Keratinocyte (primary cell): ENCODE results near the gene SH3PXD2A. TPM values are rescaled to one million over a fixed set of nuclear protein-coding genes. Genes with fewer than 3 reads are reported as not detected.
A peak's percentile ranks its signal among the peaks of the same experiment; 100 is the strongest.

Source experiments
- DNase-seq: peaks from one replicate; pipeline ENCODE4 v3.0.0-alpha.2; 2011; ENCODE audit warnings: low read depth, missing footprints, low spot score
- FAIRE-seq: peaks from 2 replicates; lab custom pipeline; 2011; peaks lifted over from hg19 to GRCh38; lab: Jason Lieb, UNC
- H2AFZ ChIP-seq: 2 replicates; pipeline ENCODE4 v1.6.0; 2012; ENCODE audit warnings: low read length, control low read depth, inconsistent platforms; ENCODE audit not compliant: control insufficient read depth
- H3K27ac ChIP-seq: 2 replicates; pipeline ENCODE4 v1.5.1; 2011; ENCODE audit warnings: low read length; ENCODE audit not compliant: control insufficient read depth, insufficient read depth
- H3K27me3 ChIP-seq: 3 replicates; pipeline ENCODE4 v1.6.0; 2011; ENCODE audit warnings: low read length; ENCODE audit not compliant: control insufficient read depth, insufficient read depth; ENCODE audit errors: extremely low read depth
- H3K36me3 ChIP-seq, 2 experiments: 2 replicates in 1 of 2; 3 replicates in 1 of 2; pipeline ENCODE4 v1.5.1; 2011; ENCODE audit warnings: low read length in 2 of 2, mild to moderate bottlenecking in 1 of 2; ENCODE audit not compliant: control insufficient read depth in 2 of 2, insufficient read depth in 2 of 2; ENCODE audit errors: extremely low read depth in 1 of 2
- H3K4me1 ChIP-seq: 3 replicates; pipeline ENCODE4 v1.5.1; 2011; ENCODE audit warnings: low read length; ENCODE audit not compliant: control insufficient read depth, insufficient read depth; ENCODE audit errors: extremely low read depth
- H3K4me2 ChIP-seq: 3 replicates; pipeline ENCODE4 v1.6.0; 2011; ENCODE audit warnings: low read depth, low read length; ENCODE audit not compliant: control insufficient read depth, insufficient read depth; ENCODE audit errors: extremely low read depth
- H3K4me3 ChIP-seq, 3 experiments: fragments of 200-600 bp in 1 of 3; sonication (generic) in 1 of 3; 2 replicates in 2 of 3; 3 replicates in 1 of 3; pipeline ENCODE4 v1.5.1; 2011 to 2016; ENCODE audit warnings: low read length in 3 of 3, mild to moderate bottlenecking in 3 of 3, control low read depth in 2 of 3, inconsistent platforms in 1 of 3, low read depth in 1 of 3, mixed read lengths in 1 of 3, mixed run types in 1 of 3, moderate library complexity in 1 of 3; ENCODE audit not compliant: control insufficient read depth in 2 of 3, insufficient read depth in 2 of 3; ENCODE audit errors: extremely low read depth in 1 of 3
- H3K79me2 ChIP-seq: 2 replicates; pipeline ENCODE4 v1.6.0; 2012; ENCODE audit warnings: low read length; ENCODE audit not compliant: control insufficient read depth, insufficient read depth
- H3K9ac ChIP-seq: 3 replicates; pipeline ENCODE4 v1.6.0; 2011; ENCODE audit warnings: low read length; ENCODE audit not compliant: control insufficient read depth, insufficient read depth; ENCODE audit errors: extremely low read depth
- H3K9me1 ChIP-seq: 3 replicates; pipeline ENCODE4 v1.6.0; 2011; ENCODE audit warnings: low read length; ENCODE audit not compliant: control insufficient read depth, insufficient read depth; ENCODE audit errors: extremely low read depth
- H3K9me3 ChIP-seq: 2 replicates; pipeline ENCODE4 v1.5.1; 2012; ENCODE audit warnings: low read depth, low read length; ENCODE audit not compliant: control insufficient read depth
- H4K20me1 ChIP-seq: 3 replicates; pipeline ENCODE4 v1.6.0; 2011; ENCODE audit warnings: low read length; ENCODE audit not compliant: control insufficient read depth, insufficient read depth; ENCODE audit errors: extremely low read depth
- EZH2 ChIP-seq: IDR thresholded peaks from one replicate; pipeline ENCODE4 v1.6.1; 2012; ENCODE audit warnings: inconsistent platforms, mild to moderate bottlenecking, low read length, moderate library complexity
- dilution Hi-C: fragments of 300-500 bp; cut with MboI; formaldehyde crosslinking; loops from one replicate; pipeline ENCODE4 v1.7.0; 2020; ENCODE audit warnings: low sequenced_read_pairs; ENCODE audit not compliant: extremely low pct_ligation_motif_present
- polyA plus RNA-seq, 5 experiments: library from polyadenylated mRNA; depleted of rRNA in 3 of 5; stranded (reverse) in 3 of 5; stranded (forward) in 1 of 5; unstranded in 1 of 5; fragments of >200 nt; gene quantifications; 1 replicate in 1 of 5; 2 replicates in 3 of 5; 3 replicates in 1 of 5; pipeline versions ENCODE4 v1.2.1 to v1.2.3, GENCODE V29; 2011 to 2012; ENCODE audit warnings: missing spikeins in 2 of 5, low read depth in 1 of 5, low replicate concordance in 1 of 5
- TF ChIP-seq, protein P1 (sequence below), 3 experiments: IDR thresholded peaks in 1 of 3; conservative IDR thresholded peaks in 1 of 3; optimal IDR thresholded peaks in 1 of 3; 2 replicates in 2 of 3; 3 replicates in 1 of 3; pipeline versions ENCODE3 to v1.5.1; 2011; ENCODE audit warnings: low read length in 3 of 3, mild to moderate bottlenecking in 3 of 3, moderate library complexity in 2 of 3, control low read depth in 1 of 3, inconsistent platforms in 1 of 3; ENCODE audit not compliant: insufficient read depth in 2 of 3; ENCODE audit errors: extremely low read depth in 1 of 3

The SH3PXD2A gene
- polyA plus RNA-seq, 1 donor (not counting 4 experiments of a cell fraction or from before 2014, with no cell fraction given) = 33.9 TPM

DNA sequence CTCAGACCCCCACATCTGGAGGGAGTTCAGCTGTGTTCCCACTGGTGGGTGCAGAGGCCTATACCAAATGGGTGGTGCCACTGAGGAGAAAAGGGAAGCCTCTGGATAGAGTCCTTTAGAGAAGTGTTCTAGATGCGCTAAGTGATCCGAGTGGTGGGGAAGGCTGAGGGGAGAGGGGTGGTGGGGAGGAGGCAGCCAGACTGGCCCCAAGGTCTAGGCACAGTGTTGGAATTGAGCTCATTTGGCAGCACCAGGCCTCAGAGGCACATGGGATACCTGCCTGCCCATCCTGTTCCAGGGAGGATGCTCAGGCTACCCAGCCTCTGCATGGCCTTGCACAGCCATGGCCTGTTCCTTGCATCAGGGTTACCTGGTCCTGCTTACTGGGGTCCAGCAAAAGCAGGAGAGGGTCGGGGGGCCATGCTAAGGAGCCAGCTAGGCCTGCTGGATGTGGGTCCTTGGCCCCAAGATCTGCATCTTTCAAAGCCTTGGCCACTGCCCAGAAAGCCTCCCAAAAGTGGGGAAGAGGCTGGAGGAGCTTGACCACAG is 262.3 kb downstream of the SH3PXD2A start:
- no peak for FAIRE-seq
- dilution Hi-C loops = no loop called here

GRCh38 chr10:103592186-103593021 is 263.0 kb downstream of the SH3PXD2A start:
- H3K9ac ChIP-seq = no peak overlapping the region
- no peaks in the 10 kb centered on the region for H3K79me2 ChIP-seq
- no peak for FAIRE-seq
- peaks cover 5 to 6% of the 10 kb centered on the region in 2 experiments for H3K36me3 ChIP-seq
- DNase-seq = no peak
- no peaks in the 10 kb centered on the region for H3K9me1 ChIP-seq
- no peak overlapping the region for H3K4me2 ChIP-seq
- no peaks in the 10 kb centered on the region for H3K4me1 ChIP-seq
- H3K4me3 ChIP-seq = no peak overlapping the region
- no peak for TF ChIP-seq EZH2
- TF ChIP-seq, protein P1, sequence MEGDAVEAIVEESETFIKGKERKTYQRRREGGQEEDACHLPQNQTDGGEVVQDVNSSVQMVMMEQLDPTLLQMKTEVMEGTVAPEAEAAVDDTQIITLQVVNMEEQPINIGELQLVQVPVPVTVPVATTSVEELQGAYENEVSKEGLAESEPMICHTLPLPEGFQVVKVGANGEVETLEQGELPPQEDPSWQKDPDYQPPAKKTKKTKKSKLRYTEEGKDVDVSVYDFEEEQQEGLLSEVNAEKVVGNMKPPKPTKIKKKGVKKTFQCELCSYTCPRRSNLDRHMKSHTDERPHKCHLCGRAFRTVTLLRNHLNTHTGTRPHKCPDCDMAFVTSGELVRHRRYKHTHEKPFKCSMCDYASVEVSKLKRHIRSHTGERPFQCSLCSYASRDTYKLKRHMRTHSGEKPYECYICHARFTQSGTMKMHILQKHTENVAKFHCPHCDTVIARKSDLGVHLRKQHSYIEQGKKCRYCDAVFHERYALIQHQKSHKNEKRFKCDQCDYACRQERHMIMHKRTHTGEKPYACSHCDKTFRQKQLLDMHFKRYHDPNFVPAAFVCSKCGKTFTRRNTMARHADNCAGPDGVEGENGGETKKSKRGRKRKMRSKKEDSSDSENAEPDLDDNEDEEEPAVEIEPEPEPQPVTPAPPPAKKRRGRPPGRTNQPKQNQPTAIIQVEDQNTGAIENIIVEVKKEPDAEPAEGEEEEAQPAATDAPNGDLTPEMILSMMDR (optimal IDR thresholded peaks at IDR 0.05 in 1 of 3, IDR thresholded peaks at IDR 0.05 in 1 of 3, conservative IDR thresholded peaks at IDR 0.05 in 1 of 3; ENCODE audit: extremely low read depth in 1 of 3, insufficient read depth in 2 of 3, low read length in 3 of 3) = peak; percentile 62 to 76 (median 70)
- no peak overlapping the region for H2AFZ ChIP-seq
- H3K27ac ChIP-seq = no peak overlapping the region
- dilution Hi-C loops = no loop called here
- H3K9me3 ChIP-seq = no peaks in the 10 kb centered on the region
- peaks cover 6% of the 10 kb centered on the region for H4K20me1 ChIP-seq
- no peaks in the 10 kb centered on the region for H3K27me3 ChIP-seq

More for the DNA sequence above, 262.3 kb downstream of the SH3PXD2A start:
- DNase-seq = no peak
- Histone ChIP-seq H3K27ac (no peak overlapping the region), H3K4me3 (no peak overlapping the region), H3K9me3 (no peaks in the 10 kb centered on the region), H3K4me2 (no peak overlapping the region), H4K20me1 (peaks cover 8% of the 10 kb centered on the region), H3K79me2 (no peaks in the 10 kb centered on the region), H3K9me1 (no peaks in the 10 kb centered on the region), H3K9ac (no peak overlapping the region), H2AFZ (no peak overlapping the region), H3K4me1 (no peaks in the 10 kb centered on the region), H3K36me3 (peaks cover 7 to 9% of the 10 kb centered on the region in 2 experiments), H3K27me3 (no peaks in the 10 kb centered on the region)
- TF ChIP-seq, protein P1 (optimal IDR thresholded peaks at IDR 0.05 in 1 of 3, IDR thresholded peaks at IDR 0.05 in 1 of 3, conservative IDR thresholded peaks at IDR 0.05 in 1 of 3; ENCODE audit: extremely low read depth in 1 of 3, insufficient read depth in 2 of 3, low read length in 3 of 3) = no peak
